Cardiac muscle cell (in vitro differentiated cells and primary cell): ENCODE measurements around the gene CBFA2T3. TPM values are rescaled to one million over a fixed set of nuclear protein-coding genes. Genes with fewer than 3 reads are reported as not detected.

ENCODE experiments used
- DNase-seq, 2 donors: peaks; one replicate each; pipeline versions ENCODE4 v3.0.0 to v3.0.0-alpha.2; 2010 to 2017; ENCODE audit warnings: low read depth in 1 of 2, low spot score in 1 of 2
- H3K27ac ChIP-seq: fragments of 200-600 bp; sonication (generic); 2 replicates; pipeline ENCODE4 v1.5.1; 2016
- H3K27me3 ChIP-seq: fragments of 200-600 bp; sonication (generic); 2 replicates; pipeline ENCODE4 v1.6.0; 2016; ENCODE audit warnings: control low read depth
- H3K36me3 ChIP-seq: fragments of 200-600 bp; sonication (generic); 2 replicates; pipeline ENCODE4 v1.5.1; 2016; ENCODE audit warnings: control low read depth
- H3K4me1 ChIP-seq: fragments of 200-600 bp; sonication (generic); 2 replicates; pipeline ENCODE4 v1.8.1; 2017; ENCODE audit warnings: low read depth, mild to moderate bottlenecking, mixed run types
- H3K4me3 ChIP-seq: fragments of 200-600 bp; sonication (generic); 2 replicates; pipeline ENCODE4 v1.5.1; 2016; ENCODE audit warnings: mild to moderate bottlenecking
- H3K9me3 ChIP-seq: fragments of 200-600 bp; sonication (generic); 2 replicates; pipeline ENCODE4 v1.5.1; 2017; ENCODE audit warnings: low read depth, mild to moderate bottlenecking, control low read depth
- CTCF ChIP-seq: IDR thresholded peaks from 2 replicates; pipeline ENCODE4 v1.5.1; 2012; ENCODE audit warnings: low read depth, mild to moderate bottlenecking, low read length
- polyA plus RNA-seq: library from polyadenylated mRNA; unstranded; fragments of >200 nt; fragmentation: Nextera tagmentation; extraction: Ambion mirVana; gene quantifications from 2 replicates; pipeline ENCODE4 v1.2.1, GENCODE V29; 2016
- total RNA-seq: library from RNA; depleted of rRNA; stranded (reverse); fragments of >200 nt; gene quantifications from 2 replicates; pipeline ENCODE4 v1.2.3, GENCODE V29; 2016

The CBFA2T3 gene
- total and polyA plus RNA-seq, 2 experiments from 2014 or later: 0.69 to 1.5 TPM

- no peaks in the 10 kb centered on the region for H3K4me1 ChIP-seq
- no peaks in the 10 kb centered on the region for H3K27me3 ChIP-seq
- H3K9me3 ChIP-seq: no peaks in the 10 kb centered on the region
- H3K27ac ChIP-seq: no peak overlapping the region
- H3K36me3 ChIP-seq: no peaks in the 10 kb centered on the region
- H3K4me3 ChIP-seq: no peak overlapping the region
- no peak for DNase-seq
- TF ChIP-seq CTCF: no peak
Observed at GRCh38 chr16:88909431-88910210, 67.4 kb downstream of the CBFA2T3 start.

- Histone ChIP-seq H3K27ac (no peak overlapping the region), H3K27me3 (no peaks in the 10 kb centered on the region), H3K9me3 (no peaks in the 10 kb centered on the region), H3K36me3 (no peaks in the 10 kb centered on the region), H3K4me1 (no peaks in the 10 kb centered on the region), H3K4me3 (no peak overlapping the region)
- no peak for DNase-seq
- no peak for TF ChIP-seq CTCF
Observed at GRCh38 chr16:88908307-88908706, 68.7 kb downstream of the CBFA2T3 start.

- H3K36me3 ChIP-seq: no peaks in the 10 kb centered on the region
- no peaks in the 10 kb centered on the region for H3K9me3 ChIP-seq
- H3K27ac ChIP-seq: no peak overlapping the region
- H3K4me1 ChIP-seq: no peaks in the 10 kb centered on the region
- no peak overlapping the region for H3K4me3 ChIP-seq
- peak in 1 of 2 donors; percentile 18 for DNase-seq
- H3K27me3 ChIP-seq: no peaks in the 10 kb centered on the region
- no peak for TF ChIP-seq CTCF
Observed at GRCh38 chr16:88907768-88908167, 69.2 kb downstream of the CBFA2T3 start.

DNA sequence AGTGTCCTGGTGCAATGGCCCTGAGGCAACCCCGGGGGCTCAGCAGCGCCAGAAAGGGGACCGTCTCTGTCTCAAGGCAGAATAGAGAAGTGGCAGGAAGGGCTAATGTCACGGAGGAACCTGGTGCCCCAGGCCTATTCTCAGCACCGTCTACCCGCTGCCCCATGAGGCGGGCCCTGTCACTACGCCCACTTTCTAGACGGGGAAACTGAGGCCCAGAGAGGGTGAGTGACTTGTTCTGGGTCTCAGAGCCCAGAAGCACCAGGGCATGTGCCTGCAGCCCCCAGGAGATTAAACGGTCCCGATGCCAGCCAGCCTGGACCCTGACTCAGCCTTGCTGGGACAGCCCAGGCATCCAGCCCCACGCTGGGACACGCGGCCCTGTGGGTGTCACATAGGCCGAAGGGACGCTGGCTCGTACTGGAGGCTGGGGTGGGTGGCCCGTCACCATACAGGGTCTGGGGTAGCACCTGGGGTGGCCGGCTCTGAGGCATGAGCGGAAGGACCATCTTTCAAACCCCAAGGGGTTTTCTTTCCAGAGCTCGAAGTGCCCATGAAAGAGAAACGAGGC, 70.4 kb downstream of the CBFA2T3 start:
- DNase-seq: no peak
- TF ChIP-seq CTCF: no peak
- Histone ChIP-seq H3K4me1 (no peaks in the 10 kb centered on the region), H3K36me3 (no peaks in the 10 kb centered on the region), H3K27ac (no peak overlapping the region), H3K9me3 (no peaks in the 10 kb centered on the region), H3K27me3 (no peaks in the 10 kb centered on the region), H3K4me3 (no peak overlapping the region)

GRCh38 chr16:88906020-88906419, 71.0 kb downstream of the CBFA2T3 start:
- Histone ChIP-seq H3K4me3 (no peak overlapping the region), H3K27ac (no peak overlapping the region), H3K9me3 (no peaks in the 10 kb centered on the region), H3K36me3 (no peaks in the 10 kb centered on the region), H3K27me3 (no peaks in the 10 kb centered on the region), H3K4me1 (no peaks in the 10 kb centered on the region)
- no peak for TF ChIP-seq CTCF
- DNase-seq: no peak
